Neural cell (in vitro differentiated cells): ENCODE measurements around the gene PLOD2. TPM values are rescaled to one million over a fixed set of nuclear protein-coding genes. Genes with fewer than 3 reads are reported as not detected.

Experiments
- H2AFZ ChIP-seq: fragments of 200-600, 300-800 bp; sonication (generic), shearing (Covaris generic); 2 replicates; pipeline ENCODE4 v1.6.0; 2014; ENCODE audit warnings: low read depth, mild to moderate bottlenecking, antibody characterized with exemption, low read length, moderate library complexity
- H3F3A ChIP-seq: fragments of 200-600 bp; shearing (Covaris generic); 2 replicates; pipeline ENCODE4 v1.6.1; 2016; ENCODE audit warnings: mild to moderate bottlenecking, moderate library complexity, mixed read lengths, antibody characterized with exemption, low read length; ENCODE audit not compliant: insufficient read depth, poor library complexity, severe bottlenecking
- H3K27ac ChIP-seq: fragments of 200-600, 300-800 bp; sonication (generic), shearing (Covaris generic); 2 replicates; pipeline ENCODE4 v1.5.1; 2014; ENCODE audit warnings: mild to moderate bottlenecking, low read length, moderate library complexity
- H3K27me3 ChIP-seq: fragments of 300-800, 200-600 bp; sonication (generic), shearing (Covaris generic); 2 replicates; pipeline ENCODE4 v1.6.0; 2014; ENCODE audit warnings: mild to moderate bottlenecking, low read depth, low read length, moderate library complexity; ENCODE audit not compliant: insufficient read depth
- H3K36me3 ChIP-seq: fragments of 300-800, 200-600 bp; sonication (generic), shearing (Covaris generic); 2 replicates; pipeline ENCODE4 v1.5.1; 2014; ENCODE audit warnings: mild to moderate bottlenecking, antibody characterized with exemption, low read length, moderate library complexity; ENCODE audit not compliant: insufficient read depth
- H3K4me2 ChIP-seq: fragments of 300-800, 200-600 bp; sonication (generic), shearing (Covaris generic); 2 replicates; pipeline ENCODE4 v1.6.0; 2014; ENCODE audit warnings: mild to moderate bottlenecking, low read length
- H3K4me3 ChIP-seq: fragments of 300-800, 200-600 bp; sonication (generic), shearing (Covaris generic); 2 replicates; pipeline ENCODE4 v1.5.1; 2014; ENCODE audit warnings: mild to moderate bottlenecking, low read length, moderate library complexity
- H3K79me2 ChIP-seq: fragments of 200-600 bp; shearing (Covaris generic); replicated peaks from 2 replicates; pipeline ENCODE4 v1.6.0; 2014; ENCODE audit warnings: mild to moderate bottlenecking, low read length, moderate library complexity; ENCODE audit not compliant: insufficient read depth
- H3K9ac ChIP-seq: fragments of 300-800, 200-600 bp; sonication (generic), shearing (Covaris generic); 2 replicates; pipeline ENCODE4 v1.6.1; 2016; ENCODE audit warnings: mild to moderate bottlenecking, low read length, mixed read lengths
- H3K9me2 ChIP-seq: fragments of 200-600 bp; shearing (Covaris generic); 2 replicates; pipeline ENCODE4 v1.6.1; 2016; ENCODE audit warnings: mild to moderate bottlenecking, low read length, mixed read lengths; ENCODE audit not compliant: insufficient read depth
- H3K9me3 ChIP-seq: fragments of 200-600, 300-800 bp; sonication (generic), shearing (Covaris generic); 2 replicates; pipeline ENCODE4 v1.6.1; 2016; ENCODE audit warnings: mild to moderate bottlenecking, mixed run types, low read length, moderate library complexity, mixed read lengths
- H4K20me1 ChIP-seq: fragments of 200-600 bp; shearing (Covaris generic); 2 replicates; pipeline ENCODE4 v1.6.1; 2016; ENCODE audit warnings: mild to moderate bottlenecking, mixed run types; ENCODE audit not compliant: insufficient read depth
- EP300 ChIP-seq: fragments of 450-650 bp; conservative IDR thresholded peaks from 2 replicates; pipeline ENCODE4 v1.6.1; 2014; ENCODE audit warnings: antibody characterized with exemption, mild to moderate bottlenecking, moderate library complexity; ENCODE audit not compliant: poor library complexity, severe bottlenecking
- EZH2 ChIP-seq: fragments of 200-600, 300-800 bp; shearing (Covaris generic), sonication (generic); IDR thresholded peaks from 2 replicates; pipeline ENCODE4 v1.6.1; 2014; ENCODE audit warnings: antibody characterized with exemption, low read length, borderline replicate concordance, mild to moderate bottlenecking; ENCODE audit not compliant: insufficient read depth, poor library complexity, severe bottlenecking
- MXI1 ChIP-seq: fragments of 450-650 bp; conservative IDR thresholded peaks from 2 replicates; pipeline ENCODE4 v1.6.1; 2014; ENCODE audit warnings: antibody characterized with exemption, mild to moderate bottlenecking; ENCODE audit not compliant: poor library complexity, severe bottlenecking
- POLR2AphosphoS5 ChIP-seq: IDR thresholded peaks from 2 replicates; pipeline ENCODE4 v1.6.1; 2012
- RAD21 ChIP-seq: fragments of 450-650 bp; conservative IDR thresholded peaks from 2 replicates; pipeline ENCODE4 v1.6.1; 2014; ENCODE audit warnings: antibody characterized with exemption, mild to moderate bottlenecking, moderate library complexity
- SMC3 ChIP-seq: fragments of 450-650 bp; conservative IDR thresholded peaks from 2 replicates; pipeline ENCODE4 v1.6.1; 2014; ENCODE audit warnings: antibody characterized with exemption, mild to moderate bottlenecking, moderate library complexity; ENCODE audit not compliant: poor library complexity
- TAF1 ChIP-seq: IDR thresholded peaks from 2 replicates; pipeline ENCODE4 v1.6.1; 2012; ENCODE audit warnings: low read depth
- polyA plus RNA-seq: library from polyadenylated mRNA; depleted of rRNA; stranded (reverse); fragments of >200 nt; gene quantifications from 2 replicates; pipeline ENCODE4 v1.2.3, GENCODE V29; 2014
- TF ChIP-seq, protein P1 (sequence below): IDR thresholded peaks from 2 replicates; pipeline ENCODE4 v1.6.1; 2012; ENCODE audit warnings: borderline replicate concordance
- TF ChIP-seq, protein P2 (sequence below): fragments of 450-650 bp; IDR thresholded peaks from 2 replicates; pipeline ENCODE4 v1.5.1; 2014; ENCODE audit warnings: antibody characterized with exemption, mild to moderate bottlenecking, moderate library complexity; ENCODE audit not compliant: poor library complexity, severe bottlenecking

PLOD2 gene
- polyA plus RNA-seq, 1 donor from 2014 or later, result 5.6 TPM

DNA sequence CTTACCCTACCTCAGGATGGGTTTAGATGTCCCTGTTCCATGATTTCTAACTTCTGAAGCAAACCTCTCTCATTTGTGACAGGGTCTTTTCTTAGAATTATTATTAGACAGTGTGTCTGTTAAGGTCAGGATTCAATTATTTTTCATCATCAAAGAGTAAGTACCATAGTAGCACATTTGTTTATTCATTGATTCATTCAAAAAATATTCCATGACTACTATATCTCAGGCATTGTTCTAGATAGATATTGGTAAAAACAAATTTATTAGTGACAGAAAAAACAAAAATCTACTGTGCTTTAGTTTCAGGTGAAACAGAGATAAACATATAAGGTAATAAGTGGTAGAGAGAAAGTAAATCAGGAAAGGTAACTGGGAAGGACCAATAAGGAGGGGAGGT lies 3.5 kb upstream of the PLOD2 start:
- Histone ChIP-seq H3K4me2 (no peak overlapping the region), H3K27ac (no peak overlapping the region), H3F3A (no peaks in the 10 kb centered on the region), H3K9me3 (no peaks in the 10 kb centered on the region), H3K79me2 (no peaks in the 10 kb centered on the region), H3K4me3 (no peak overlapping the region), H3K9ac (no peak overlapping the region), H3K27me3 (peaks cover 6% of the 10 kb centered on the region), H3K36me3 (no peaks in the 10 kb centered on the region), H3K9me2 (no peaks in the 10 kb centered on the region), H4K20me1 (no peaks in the 10 kb centered on the region), H2AFZ (no peak overlapping the region)
- TF ChIP-seq RAD21 (no peak), EZH2 (no peak), SMC3 (no peak), POLR2AphosphoS5 (no peak)

- Histone ChIP-seq H4K20me1 (no peaks in the 10 kb centered on the region), H3K79me2 (no peaks in the 10 kb centered on the region), H3K9ac (no peak overlapping the region), H3K9me3 (no peaks in the 10 kb centered on the region), H3K4me2 (no peak overlapping the region), H3K36me3 (no peaks in the 10 kb centered on the region), H2AFZ (no peak overlapping the region), H3K27me3 (peaks cover 6% of the 10 kb centered on the region), H3F3A (no peaks in the 10 kb centered on the region), H3K9me2 (no peaks in the 10 kb centered on the region), H3K27ac (no peak overlapping the region), H3K4me3 (no peak overlapping the region)
- TF ChIP-seq, protein P1, sequence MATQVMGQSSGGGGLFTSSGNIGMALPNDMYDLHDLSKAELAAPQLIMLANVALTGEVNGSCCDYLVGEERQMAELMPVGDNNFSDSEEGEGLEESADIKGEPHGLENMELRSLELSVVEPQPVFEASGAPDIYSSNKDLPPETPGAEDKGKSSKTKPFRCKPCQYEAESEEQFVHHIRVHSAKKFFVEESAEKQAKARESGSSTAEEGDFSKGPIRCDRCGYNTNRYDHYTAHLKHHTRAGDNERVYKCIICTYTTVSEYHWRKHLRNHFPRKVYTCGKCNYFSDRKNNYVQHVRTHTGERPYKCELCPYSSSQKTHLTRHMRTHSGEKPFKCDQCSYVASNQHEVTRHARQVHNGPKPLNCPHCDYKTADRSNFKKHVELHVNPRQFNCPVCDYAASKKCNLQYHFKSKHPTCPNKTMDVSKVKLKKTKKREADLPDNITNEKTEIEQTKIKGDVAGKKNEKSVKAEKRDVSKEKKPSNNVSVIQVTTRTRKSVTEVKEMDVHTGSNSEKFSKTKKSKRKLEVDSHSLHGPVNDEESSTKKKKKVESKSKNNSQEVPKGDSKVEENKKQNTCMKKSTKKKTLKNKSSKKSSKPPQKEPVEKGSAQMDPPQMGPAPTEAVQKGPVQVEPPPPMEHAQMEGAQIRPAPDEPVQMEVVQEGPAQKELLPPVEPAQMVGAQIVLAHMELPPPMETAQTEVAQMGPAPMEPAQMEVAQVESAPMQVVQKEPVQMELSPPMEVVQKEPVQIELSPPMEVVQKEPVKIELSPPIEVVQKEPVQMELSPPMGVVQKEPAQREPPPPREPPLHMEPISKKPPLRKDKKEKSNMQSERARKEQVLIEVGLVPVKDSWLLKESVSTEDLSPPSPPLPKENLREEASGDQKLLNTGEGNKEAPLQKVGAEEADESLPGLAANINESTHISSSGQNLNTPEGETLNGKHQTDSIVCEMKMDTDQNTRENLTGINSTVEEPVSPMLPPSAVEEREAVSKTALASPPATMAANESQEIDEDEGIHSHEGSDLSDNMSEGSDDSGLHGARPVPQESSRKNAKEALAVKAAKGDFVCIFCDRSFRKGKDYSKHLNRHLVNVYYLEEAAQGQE, result no peak
- no peak for TF ChIP-seq EZH2
- no peak for TF ChIP-seq POLR2AphosphoS5
- TF ChIP-seq EP300, result no peak
- no peak for TF ChIP-seq SMC3
- TF ChIP-seq, protein P2, sequence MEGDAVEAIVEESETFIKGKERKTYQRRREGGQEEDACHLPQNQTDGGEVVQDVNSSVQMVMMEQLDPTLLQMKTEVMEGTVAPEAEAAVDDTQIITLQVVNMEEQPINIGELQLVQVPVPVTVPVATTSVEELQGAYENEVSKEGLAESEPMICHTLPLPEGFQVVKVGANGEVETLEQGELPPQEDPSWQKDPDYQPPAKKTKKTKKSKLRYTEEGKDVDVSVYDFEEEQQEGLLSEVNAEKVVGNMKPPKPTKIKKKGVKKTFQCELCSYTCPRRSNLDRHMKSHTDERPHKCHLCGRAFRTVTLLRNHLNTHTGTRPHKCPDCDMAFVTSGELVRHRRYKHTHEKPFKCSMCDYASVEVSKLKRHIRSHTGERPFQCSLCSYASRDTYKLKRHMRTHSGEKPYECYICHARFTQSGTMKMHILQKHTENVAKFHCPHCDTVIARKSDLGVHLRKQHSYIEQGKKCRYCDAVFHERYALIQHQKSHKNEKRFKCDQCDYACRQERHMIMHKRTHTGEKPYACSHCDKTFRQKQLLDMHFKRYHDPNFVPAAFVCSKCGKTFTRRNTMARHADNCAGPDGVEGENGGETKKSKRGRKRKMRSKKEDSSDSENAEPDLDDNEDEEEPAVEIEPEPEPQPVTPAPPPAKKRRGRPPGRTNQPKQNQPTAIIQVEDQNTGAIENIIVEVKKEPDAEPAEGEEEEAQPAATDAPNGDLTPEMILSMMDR, result no peak
- no peak for TF ChIP-seq RAD21
- TF ChIP-seq TAF1, result no peak
Measured at GRCh38 chr3:146164071-146164470, 3.1 kb upstream of the PLOD2 start.

GRCh38 chr3:146163584-146163983 lies 2.6 kb upstream of the PLOD2 start:
- Histone ChIP-seq H3K4me2 (no peak overlapping the region), H3K79me2 (no peaks in the 10 kb centered on the region)
- TF ChIP-seq EZH2 (no peak), RAD21 (no peak), SMC3 (no peak), MXI1 (no peak), POLR2AphosphoS5 (no peak), EP300 (no peak), TAF1 (no peak)
- TF ChIP-seq, protein P1, result no peak
- TF ChIP-seq, protein P2, result no peak

More at GRCh38 chr3:146163584-146163983, 2.6 kb upstream of the PLOD2 start:
- H3K27me3 ChIP-seq, result peaks cover 6% of the 10 kb centered on the region
- H3K27ac ChIP-seq, result no peak overlapping the region
- H4K20me1 ChIP-seq, result no peaks in the 10 kb centered on the region
- H3K9me3 ChIP-seq, result no peaks in the 10 kb centered on the region
- no peak overlapping the region for H3K9ac ChIP-seq
- H2AFZ ChIP-seq, result no peak overlapping the region
- no peak overlapping the region for H3K4me3 ChIP-seq
- H3F3A ChIP-seq, result no peaks in the 10 kb centered on the region
- H3K36me3 ChIP-seq, result no peaks in the 10 kb centered on the region
- H3K9me2 ChIP-seq, result no peaks in the 10 kb centered on the region
